GM19467 (cell line): ENCODE measurements around the gene GPR137C.
"Not testable (repeated sequence)": the region's sequence is repeated elsewhere in the genome, so short reads cannot be mapped to it uniquely, and the experiment has no call there.

ENCODE experiments used
- ATAC-seq: cut with Tn5 transposase; IDR thresholded peaks from one replicate; pipeline ENCODE4 v1.9.1; 2021; ENCODE audit warnings: mild to moderate bottlenecking, moderate library complexity; ENCODE audit not compliant: unreplicated experiment

GPR137C gene

GRCh38 chr14:52558688-52559087 is 6.1 kb downstream of the GPR137C start:
- no peak for ATAC-seq

GRCh38 chr14:52563120-52563519 is 10.5 kb downstream of the GPR137C start:
- ATAC-seq: no peak

DNA sequence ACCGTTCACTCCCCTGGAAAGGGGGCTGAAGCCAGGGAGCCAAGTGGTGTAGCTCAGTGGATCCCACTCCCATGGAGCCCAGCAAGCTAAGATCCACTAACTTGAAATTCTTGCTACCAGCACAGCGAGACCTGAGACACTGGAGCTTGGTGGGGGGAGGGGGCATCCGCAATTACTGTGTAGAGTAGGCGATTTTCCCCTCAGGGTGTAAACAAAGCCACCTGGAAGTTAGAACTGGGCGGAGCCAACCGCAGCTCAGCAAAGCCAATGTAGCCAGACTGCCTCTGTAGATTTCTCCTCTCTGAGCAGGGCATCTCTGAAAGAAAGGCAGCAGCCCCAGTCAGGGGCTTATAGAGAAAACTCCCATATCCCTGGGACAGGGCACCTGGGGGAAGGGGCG is 15.8 kb downstream of the GPR137C start:
- ATAC-seq: not testable (repeated sequence)

DNA sequence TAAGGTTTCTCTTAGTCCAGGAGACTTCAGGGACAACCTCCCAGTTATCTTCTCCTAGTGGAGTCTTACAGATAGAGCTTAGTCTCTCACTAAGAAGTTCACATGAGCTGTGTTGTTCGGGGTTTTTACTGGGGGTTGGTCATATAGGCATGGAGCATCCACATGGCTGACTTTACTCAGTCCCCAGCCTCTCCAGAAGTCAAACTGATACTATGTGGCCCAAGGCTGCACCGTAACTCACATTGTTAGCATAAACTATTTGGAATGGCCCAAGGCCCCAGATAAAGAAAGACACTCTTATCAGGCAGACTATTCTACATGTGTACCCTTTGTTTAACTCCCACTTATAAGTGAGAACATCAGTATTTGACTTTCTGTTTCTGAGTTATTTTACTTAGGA is 23.2 kb downstream of the GPR137C start:
- ATAC-seq: no peak

DNA sequence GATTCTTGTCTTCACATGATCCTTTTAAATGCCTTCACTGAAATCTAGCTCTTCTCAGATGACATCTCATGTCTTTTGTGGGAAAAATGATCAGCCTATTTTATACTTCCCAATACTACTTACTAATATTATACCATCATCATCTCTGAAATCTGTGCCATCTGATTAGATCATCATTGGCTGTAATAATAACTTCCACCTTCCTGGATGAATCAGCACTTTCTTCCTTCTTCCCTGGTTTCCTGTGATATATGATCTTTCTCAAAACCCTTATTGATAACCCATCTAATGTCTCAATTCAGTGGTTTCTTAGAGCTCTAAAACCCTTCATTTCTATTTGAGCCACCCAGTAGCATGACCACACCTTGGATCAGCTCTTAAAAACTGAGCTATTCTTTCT is 30.9 kb downstream of the GPR137C start:
- ATAC-seq: no peak

DNA sequence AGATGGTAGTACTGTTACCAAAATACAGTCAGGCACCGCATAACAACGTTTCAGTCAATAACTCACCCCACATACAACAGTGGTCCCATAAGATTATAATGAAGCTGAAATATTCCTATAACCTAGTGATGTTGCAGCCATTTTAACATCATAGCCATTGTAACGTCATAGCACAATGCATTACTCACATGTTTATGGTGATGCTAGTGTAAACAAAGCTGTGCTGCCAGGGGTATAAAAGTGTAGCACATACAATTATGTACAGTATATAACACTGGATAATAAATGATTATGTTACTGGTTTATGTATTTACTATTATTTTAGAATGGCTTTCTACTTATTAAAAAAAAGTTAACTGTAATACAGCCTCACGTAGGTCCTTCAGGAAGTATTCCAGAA is 37.0 kb downstream of the GPR137C start:
- no peak for ATAC-seq

- ATAC-seq: no peak
These were observed 37.7 kb downstream of the GPR137C start for GRCh38 chr14:52590318-52590717.

- ATAC-seq: no peak
These were observed 43.7 kb downstream of the GPR137C start for GRCh38 chr14:52596320-52596719.

GRCh38 chr14:52596861-52597260 is 44.2 kb downstream of the GPR137C start:
- ATAC-seq: no peak

DNA sequence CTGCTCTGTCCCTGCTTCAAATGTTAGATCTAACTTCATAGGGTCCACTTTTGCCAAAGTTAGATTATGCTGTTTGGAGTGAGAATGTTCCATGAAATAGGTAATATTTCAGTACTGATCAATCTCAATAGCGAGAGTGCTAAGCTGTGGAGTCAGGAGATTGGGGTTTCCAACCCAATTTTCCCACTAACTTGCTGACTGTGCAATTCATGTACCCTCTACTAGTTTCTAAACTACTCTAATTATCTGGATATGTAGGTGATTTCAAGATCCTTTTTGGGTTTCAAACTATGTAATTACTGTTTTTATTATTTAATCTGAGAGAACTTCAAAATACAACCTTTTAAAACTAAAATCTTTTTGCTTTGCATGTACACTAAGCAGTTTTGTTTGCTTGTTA is 45.9 kb downstream of the GPR137C start:
- ATAC-seq: no peak

DNA sequence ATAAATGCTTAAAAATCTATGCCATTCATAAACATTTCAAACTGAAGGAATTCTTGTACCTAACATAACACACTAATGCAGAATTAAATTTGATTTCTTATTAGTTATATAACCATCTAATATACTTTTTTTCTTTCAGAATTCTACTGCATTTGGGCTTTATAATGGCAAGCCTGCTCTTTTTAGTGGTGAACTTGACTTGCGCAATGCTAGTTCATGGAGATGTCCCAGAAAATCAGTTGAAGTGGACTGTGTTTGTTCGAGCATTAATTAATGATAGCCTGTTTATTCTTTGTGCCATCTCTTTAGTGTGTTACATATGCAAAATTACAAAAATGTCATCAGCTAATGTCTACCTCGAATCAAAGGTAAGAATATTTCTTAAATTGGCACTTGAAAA is 47.3 kb downstream of the GPR137C start:
- no peak for ATAC-seq

- ATAC-seq: no peak
These were observed 49.5 kb downstream of the GPR137C start for GRCh38 chr14:52602131-52602530.

- ATAC-seq: no peak
These were observed 54.4 kb downstream of the GPR137C start for GRCh38 chr14:52607061-52607460.

GRCh38 chr14:52609445-52610044 is 56.9 kb downstream of the GPR137C start:
- ATAC-seq: no peak

DNA sequence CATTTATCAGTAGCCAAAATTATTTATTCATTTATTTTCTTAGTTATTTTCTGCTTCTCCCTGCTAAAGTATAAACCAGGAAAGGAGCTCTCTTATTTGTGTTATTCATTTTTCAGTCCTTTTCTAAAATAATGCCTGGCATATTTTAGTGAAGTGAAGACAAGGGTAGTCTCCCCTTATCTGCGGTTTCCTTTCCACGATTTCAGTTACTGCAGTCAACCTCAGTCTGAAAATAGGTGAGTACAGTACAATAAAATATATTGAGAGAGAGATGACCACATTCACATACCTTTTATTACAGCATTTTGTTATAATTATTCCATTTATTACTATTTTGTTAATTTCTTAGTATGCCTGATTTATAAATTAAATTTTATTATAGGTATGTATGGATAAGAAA is 57.6 kb downstream of the GPR137C start:
- ATAC-seq: no peak

- ATAC-seq: no peak
These were observed 66.0 kb downstream of the GPR137C start for GRCh38 chr14:52618602-52619001.

DNA sequence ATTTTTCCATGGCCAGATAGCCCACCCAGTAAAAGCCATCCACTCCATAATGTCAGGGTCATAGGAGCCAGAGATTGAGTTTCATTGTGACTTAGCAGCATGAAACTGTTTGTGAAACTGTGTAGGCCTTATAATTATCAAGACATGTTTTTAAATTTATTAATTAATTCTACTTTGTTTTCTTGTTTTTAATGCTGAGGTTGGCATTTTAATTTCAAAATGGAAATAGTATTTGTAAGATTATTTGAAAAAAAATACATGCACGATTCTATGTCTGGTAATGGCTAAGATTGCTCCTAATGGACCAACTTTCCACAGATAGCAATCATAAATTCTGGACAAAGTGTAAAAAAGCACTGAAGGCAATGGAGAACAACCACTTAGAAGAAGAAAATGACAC is 67.1 kb downstream of the GPR137C start:
- no peak for ATAC-seq

DNA sequence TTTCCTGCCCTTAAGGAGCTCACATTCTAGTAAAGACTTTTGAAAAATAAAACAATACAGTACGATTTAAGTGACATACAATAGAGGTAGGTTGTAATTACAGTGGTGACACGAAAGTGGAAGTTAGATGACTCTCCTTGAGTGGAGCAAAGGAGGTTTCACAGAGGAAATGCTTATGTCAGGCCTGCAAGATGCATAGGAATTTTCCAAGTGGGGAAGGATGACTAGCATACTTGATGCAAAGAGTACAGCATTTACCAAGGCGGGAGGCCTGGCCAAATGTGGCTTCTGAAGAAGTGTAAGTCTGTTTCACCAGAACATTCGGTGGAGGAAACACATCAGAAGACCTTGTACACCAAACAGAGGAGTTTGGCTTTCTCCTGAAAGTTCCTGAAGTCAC is 87.5 kb downstream of the GPR137C start:
- ATAC-seq: no peak

DNA sequence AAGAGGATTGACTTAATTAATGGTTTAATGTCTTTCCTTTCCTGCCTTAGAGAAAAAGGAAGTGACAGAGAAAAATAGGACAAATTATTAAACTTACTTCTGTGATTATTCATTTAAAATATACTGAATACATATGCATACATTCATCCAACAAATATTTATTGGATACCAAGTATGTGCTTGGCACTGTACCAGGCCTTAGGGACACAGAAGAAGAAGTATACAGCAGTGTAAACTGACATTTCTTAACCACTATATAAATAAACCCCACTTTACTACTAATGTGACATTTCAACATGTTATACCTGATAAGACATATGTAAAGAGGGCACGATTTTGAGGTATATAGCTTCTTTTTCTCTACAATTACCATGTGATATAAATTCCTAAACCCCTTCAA is 89.1 kb downstream of the GPR137C start:
- no peak for ATAC-seq

- no peak for ATAC-seq
These were observed 96.9 kb downstream of the GPR137C start for GRCh38 chr14:52649511-52649910.

DNA sequence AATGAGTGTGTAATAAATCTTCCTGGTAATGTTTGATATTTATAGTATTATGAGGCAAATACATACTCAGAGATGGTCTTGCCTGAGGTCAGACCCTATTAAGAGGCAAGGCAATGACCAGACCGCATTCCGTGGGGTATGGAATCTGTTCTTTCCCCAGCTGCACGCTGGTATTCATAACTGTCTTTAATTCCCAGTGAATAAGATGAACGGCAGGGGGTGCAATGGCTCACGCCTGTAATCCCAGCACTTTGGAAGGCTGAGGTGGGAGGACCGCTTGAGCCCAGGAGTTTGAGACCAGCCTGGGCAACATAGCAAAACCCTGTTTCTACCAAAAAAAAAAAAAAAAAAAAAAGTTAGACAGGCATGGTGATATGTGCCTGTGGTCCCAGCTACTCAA is 98.1 kb downstream of the GPR137C start:
- no peak for ATAC-seq

DNA sequence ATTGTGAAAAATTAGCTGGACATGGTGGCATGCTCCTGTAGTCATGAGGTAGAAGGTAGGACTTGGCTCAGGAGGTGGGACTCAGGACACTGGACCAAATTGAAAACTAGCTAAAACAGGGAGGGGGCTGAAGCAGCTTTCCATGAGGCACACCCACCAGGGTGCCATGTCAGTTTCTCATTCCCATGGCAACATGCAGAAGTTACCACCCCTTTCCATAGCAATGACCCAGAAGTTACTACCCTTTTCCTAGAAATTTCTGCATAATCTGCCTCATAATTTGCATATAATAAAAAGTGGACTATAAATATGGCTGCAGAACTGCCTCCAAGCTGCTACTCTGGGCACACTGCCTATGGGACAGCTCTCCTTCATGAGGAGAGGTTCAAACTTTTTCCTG is 104.3 kb downstream of the GPR137C start:
- no peak for ATAC-seq

GRCh38 chr14:52660325-52660724 is 107.7 kb downstream of the GPR137C start:
- ATAC-seq: no peak

- no peak for ATAC-seq
These were observed 108.2 kb downstream of the GPR137C start for GRCh38 chr14:52660832-52661231.
